Raji (cell line): Measurements from ENCODE around the gene SUN5.

Source experiments
- POLR2A ChIP-seq: IDR thresholded peaks from 2 replicates; pipeline ENCODE4 v1.6.1; 2011; ENCODE audit warnings: low read depth, low read length, control low read depth; ENCODE audit not compliant: insufficient read depth

Gene SUN5

GRCh38 chr20:32969356-32970114 is 34.7 kb downstream of the SUN5 start:
- no peak for TF ChIP-seq POLR2A

- TF ChIP-seq POLR2A, result no peak
Measured at GRCh38 chr20:32968478-32969241, 35.6 kb downstream of the SUN5 start.

GRCh38 chr20:32967961-32968457 is 36.2 kb downstream of the SUN5 start:
- no peak for TF ChIP-seq POLR2A

- no peak for TF ChIP-seq POLR2A
Measured at GRCh38 chr20:32966881-32967781, 37.1 kb downstream of the SUN5 start.

GRCh38 chr20:32966382-32966781 is 37.9 kb downstream of the SUN5 start:
- no peak for TF ChIP-seq POLR2A

GRCh38 chr20:32965581-32966373 is 38.5 kb downstream of the SUN5 start:
- TF ChIP-seq POLR2A, result no peak

- no peak for TF ChIP-seq POLR2A
Measured at GRCh38 chr20:32965115-32965514, 39.1 kb downstream of the SUN5 start.

- no peak for TF ChIP-seq POLR2A
Measured at GRCh38 chr20:32964575-32964974, 39.7 kb downstream of the SUN5 start.

- no peak for TF ChIP-seq POLR2A
Measured at GRCh38 chr20:32963176-32963575, 41.1 kb downstream of the SUN5 start.

- TF ChIP-seq POLR2A, result no peak
Measured at GRCh38 chr20:32962053-32962452, 42.2 kb downstream of the SUN5 start.

GRCh38 chr20:32960849-32961731 is 43.1 kb downstream of the SUN5 start:
- TF ChIP-seq POLR2A, result no peak

- TF ChIP-seq POLR2A, result no peak
Measured at GRCh38 chr20:32960222-32960518, 44.1 kb downstream of the SUN5 start.

- TF ChIP-seq POLR2A, result no peak
Measured at GRCh38 chr20:32959351-32960221, 44.6 kb downstream of the SUN5 start.

- TF ChIP-seq POLR2A, result no peak
Measured at GRCh38 chr20:32958574-32958973, 45.7 kb downstream of the SUN5 start.
